GM15510 (cell line): ENCODE data around the gene GALNT14.

ENCODE experiments used
- POLR2A ChIP-seq: IDR thresholded peaks from 3 replicates; pipeline ENCODE4 v1.6.1; 2011; ENCODE audit warnings: borderline replicate concordance; ENCODE audit not compliant: insufficient read length; ENCODE audit errors: extremely low read depth

Gene GALNT14

GRCh38 chr2:31113765-31114164, 24.5 kb downstream of the GALNT14 start:
- TF ChIP-seq POLR2A, result no peak

GRCh38 chr2:31112544-31112943, 25.7 kb downstream of the GALNT14 start:
- no peak for TF ChIP-seq POLR2A

GRCh38 chr2:31110998-31111397, 27.2 kb downstream of the GALNT14 start:
- TF ChIP-seq POLR2A, result no peak

GRCh38 chr2:31110431-31110830, 27.8 kb downstream of the GALNT14 start:
- TF ChIP-seq POLR2A, result no peak

GRCh38 chr2:31109633-31110192, 28.5 kb downstream of the GALNT14 start:
- no peak for TF ChIP-seq POLR2A

GRCh38 chr2:31108561-31109286, 29.5 kb downstream of the GALNT14 start:
- TF ChIP-seq POLR2A, result no peak

- TF ChIP-seq POLR2A, result no peak
Measured at GRCh38 chr2:31107591-31108300, 30.5 kb downstream of the GALNT14 start.

GRCh38 chr2:31101701-31102100, 36.5 kb downstream of the GALNT14 start:
- TF ChIP-seq POLR2A, result no peak

GRCh38 chr2:31097962-31098613, 40.2 kb downstream of the GALNT14 start:
- no peak for TF ChIP-seq POLR2A

- no peak for TF ChIP-seq POLR2A
Measured at GRCh38 chr2:31090188-31090587, 48.1 kb downstream of the GALNT14 start.

GRCh38 chr2:31089645-31090044, 48.6 kb downstream of the GALNT14 start:
- no peak for TF ChIP-seq POLR2A

- no peak for TF ChIP-seq POLR2A
Measured at GRCh38 chr2:31088504-31089195, 49.6 kb downstream of the GALNT14 start.

GRCh38 chr2:31087491-31087890, 50.7 kb downstream of the GALNT14 start:
- TF ChIP-seq POLR2A, result no peak

GRCh38 chr2:31086590-31086989, 51.6 kb downstream of the GALNT14 start:
- TF ChIP-seq POLR2A, result no peak
